ENCODE measurements around the gene CCN6.
"Not testable (repeated sequence)": the region's sequence is repeated elsewhere in the genome, so short reads cannot be mapped to it uniquely, and the experiment has no call there.

Gene CCN6

DNA sequence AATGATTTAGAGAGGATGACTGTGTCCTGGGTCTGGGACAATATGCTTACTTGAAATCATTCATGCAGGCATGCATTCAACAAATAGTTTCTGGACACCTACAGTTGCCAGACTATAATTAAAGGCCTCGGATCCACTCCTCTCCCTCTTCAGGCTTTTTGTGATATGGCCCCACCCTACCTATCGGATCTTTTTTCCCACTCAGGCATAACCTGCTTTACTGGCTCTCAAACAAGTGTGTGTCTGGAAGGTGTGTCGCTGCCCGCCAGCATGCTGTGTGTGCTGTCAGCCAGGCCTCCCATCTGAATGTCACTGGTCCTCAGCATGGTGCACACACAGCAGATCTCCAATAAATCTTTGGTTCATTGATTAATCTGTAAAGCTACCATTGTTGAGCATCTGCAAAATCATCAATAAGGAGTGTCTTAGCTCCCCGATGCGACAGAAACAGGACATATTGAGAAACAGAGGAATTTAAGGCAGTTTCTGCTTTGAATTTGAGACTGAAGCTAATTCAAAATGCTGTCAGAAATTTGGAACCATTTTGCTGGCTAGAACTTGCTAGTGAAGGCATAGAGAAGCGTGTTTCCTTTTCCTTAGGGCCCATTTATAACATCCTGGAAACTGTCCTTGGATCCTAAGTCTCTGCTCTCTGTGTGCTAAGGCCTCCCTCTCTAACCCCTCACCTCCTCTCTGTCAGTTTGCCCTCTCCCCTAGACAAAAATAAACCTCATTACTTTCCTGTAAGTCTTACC lies 23.5 kb upstream of the CCN6 start:
- no peak for DNase-seq

DNA sequence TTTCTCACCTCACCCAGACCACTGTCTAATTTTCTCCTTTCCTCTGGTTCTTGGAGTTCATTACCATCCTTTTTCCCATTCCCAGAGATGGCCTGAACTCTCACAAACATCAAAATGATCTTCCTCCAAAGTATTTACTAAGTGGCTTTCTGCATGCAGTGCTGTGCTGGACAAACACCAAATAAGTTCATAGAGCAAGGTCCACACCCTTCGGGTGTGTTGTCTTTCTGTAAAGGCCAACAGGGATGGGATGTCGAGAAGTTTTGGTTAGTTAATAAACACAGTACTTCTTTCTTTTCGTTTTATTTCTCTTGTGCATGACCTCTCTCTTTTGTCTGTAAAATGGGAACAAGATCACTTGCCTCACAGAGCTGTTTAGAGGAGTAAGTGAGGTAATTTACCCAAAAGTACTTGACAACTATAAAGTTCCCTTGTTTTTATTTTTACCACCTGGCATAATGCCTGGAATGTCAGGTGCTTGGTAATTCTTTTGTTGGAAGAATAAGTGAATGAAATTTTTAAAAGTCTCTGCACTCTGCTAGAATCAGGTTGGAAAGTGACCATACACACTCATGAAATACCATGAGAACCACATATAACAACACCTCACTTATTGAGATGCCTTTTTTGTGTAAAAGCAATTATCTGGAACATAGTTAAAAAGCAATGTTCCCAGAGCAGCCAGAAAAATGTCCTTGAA lies 22.8 kb upstream of the CCN6 start:
- DNase-seq, result no peak

DNA sequence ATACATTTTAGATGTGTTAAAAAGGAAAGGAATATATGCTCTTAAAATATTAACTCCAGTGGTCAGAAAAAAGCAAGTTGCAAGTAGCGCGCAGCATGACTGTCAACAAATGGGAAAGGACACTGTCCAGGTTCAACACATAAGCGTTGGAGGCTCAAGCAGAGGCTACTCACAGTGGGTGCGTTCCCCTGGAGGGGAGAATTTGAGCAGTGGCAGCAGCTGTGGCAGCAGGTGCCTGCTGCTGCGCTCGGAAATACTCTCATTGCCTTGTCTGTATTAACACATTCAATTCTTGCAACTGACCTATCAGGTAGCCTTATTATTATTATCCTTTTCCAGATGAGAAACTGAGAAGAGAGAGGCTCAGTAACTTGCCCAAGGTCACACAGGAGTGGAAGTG lies 21.9 kb upstream of the CCN6 start:
- DNase-seq, result no peak

DNA sequence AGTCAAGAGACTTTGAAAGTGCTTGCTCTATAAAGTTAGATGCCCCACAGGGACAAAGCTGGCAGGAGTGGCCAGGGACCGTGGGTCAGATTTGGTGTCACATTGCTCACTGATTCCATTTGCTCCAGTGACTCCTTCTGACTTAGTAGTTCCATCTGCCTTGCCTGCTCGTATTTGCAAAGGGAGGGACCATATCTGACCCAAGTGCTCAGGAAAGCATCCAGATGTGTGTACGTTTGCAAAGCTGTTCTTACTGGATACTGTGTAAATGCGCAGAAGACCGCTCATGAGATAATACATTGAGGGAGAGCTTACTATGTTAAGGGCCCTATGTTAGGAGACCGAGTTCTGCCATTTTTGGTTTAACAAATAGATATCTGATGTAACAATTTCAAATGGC lies 21.2 kb upstream of the CCN6 start:
- DNase-seq, result no peak

DNA sequence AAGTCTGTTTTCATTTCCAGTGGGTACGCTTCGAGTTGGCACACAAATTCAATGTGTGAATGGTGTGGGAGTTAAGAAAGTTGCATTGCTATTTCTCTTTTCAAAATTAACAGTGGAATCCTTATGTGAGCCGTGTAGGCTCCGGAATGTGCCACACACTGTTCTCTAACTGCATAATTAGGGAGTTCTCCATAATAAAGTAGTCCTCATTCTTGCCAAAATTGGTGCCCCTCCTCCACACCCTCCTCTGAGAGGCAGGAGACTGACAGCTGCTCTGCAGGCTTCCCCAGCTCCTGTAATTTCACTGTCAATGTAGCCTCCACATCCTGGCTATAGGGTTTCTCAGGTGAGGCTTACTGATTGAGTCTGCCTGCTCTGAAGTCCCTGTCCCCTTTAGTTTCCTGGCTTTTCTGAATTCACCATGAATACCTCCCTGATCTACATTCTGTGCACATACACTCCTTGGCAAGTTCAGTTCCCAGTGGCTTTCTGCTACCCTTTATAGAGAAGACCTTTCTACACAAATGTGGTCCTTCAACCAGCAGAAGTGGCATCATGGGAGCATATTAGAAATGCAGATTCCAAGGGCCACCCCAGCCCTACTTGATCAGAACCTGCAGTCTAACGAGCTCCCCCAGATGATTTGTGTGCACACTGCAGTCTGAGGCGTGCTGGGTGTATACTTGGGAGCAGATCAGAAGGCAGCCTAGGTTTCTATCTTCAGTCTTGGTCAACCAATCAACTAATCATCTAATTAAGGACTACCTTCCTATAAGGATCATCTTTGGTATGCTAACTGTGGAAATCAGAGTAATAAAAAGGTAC lies 19.9 kb upstream of the CCN6 start:
- DNase-seq, result no peak

DNA sequence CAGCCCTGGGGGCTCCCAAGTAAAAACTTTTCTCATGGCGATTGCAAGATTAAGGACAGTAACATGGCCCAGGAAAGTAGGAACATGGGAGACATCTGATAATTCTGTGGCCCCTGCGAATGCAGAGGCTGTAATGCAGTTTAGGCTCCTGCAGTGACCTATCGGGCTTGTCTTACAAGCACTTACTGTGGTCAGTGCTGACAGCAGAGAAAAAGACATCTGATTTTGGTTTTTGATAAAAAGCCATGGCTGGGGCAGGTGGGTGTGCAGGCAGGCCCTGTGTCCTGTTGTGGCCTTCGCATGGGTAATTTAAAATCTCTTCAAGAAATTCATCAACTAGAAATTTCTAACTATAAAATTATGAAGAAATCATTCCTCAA lies 19.3 kb upstream of the CCN6 start:
- DNase-seq, result no peak

DNA sequence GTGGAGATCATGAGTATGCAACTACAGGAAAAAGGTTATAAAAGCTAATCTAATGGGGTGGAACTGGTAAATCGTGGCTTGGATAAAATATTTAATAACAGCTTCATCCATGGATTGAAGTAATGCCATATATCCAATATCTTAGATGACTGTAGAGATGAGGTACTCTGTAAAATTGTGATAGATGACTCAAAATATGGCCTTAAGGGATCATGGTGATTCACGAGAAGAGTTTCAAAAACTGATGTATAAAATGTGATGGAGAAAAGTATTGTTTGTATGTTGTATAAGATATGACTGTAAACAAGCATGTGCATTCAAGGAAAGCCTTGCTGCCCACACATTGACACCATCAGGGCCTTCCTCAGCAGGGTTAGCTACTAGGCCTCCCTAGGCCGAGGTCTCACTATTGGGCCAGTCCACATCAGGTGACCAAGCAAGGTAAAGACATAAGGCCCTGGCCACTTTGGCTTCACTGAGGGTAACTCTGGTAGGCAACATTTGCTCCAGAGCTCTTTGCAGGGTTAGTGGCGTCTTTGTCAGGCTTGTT lies 17.7 kb upstream of the CCN6 start:
- DNase-seq, result no peak

DNA sequence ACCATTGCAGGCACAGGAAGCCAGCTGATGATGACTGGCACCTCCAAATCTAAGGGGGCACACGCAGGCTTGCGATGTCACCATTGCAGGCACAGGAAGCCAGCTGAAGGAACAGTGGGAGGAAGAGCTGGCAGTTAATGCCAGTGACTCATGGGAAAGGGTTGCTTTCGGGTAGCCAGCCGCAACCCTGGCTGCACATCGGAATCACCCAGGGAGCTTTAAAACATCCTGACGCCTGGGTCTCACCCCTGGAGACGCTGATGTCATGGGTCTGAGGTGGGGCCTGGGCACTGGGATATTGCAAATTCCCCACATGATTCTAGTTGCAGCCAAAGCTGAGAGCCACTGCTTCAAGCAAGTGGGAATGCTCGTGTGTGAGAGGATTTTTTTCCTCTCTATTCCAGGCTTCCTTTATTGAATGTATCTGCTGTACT lies 16.1 kb upstream of the CCN6 start:
- DNase-seq, result no peak

DNA sequence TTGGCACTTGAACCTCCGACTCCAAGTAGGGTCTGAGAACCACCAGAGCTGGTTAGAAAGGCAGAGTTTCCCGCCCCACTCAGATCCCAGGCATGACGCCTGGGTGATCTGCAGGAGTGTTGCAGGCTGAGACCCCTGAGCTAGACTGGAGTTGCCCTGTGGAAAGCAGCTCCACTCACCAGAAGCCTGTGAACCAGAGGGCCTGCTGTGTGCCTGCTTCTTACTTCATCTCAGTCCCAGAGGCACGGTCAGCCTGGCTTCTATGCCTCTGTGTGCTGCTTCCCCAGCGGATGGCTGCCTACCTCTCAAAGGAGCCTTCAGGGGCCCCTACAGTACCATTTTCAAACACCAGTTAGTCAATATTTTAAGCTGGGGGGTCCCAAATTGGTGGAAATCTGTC lies 15.6 kb upstream of the CCN6 start:
- DNase-seq, result no peak

DNA sequence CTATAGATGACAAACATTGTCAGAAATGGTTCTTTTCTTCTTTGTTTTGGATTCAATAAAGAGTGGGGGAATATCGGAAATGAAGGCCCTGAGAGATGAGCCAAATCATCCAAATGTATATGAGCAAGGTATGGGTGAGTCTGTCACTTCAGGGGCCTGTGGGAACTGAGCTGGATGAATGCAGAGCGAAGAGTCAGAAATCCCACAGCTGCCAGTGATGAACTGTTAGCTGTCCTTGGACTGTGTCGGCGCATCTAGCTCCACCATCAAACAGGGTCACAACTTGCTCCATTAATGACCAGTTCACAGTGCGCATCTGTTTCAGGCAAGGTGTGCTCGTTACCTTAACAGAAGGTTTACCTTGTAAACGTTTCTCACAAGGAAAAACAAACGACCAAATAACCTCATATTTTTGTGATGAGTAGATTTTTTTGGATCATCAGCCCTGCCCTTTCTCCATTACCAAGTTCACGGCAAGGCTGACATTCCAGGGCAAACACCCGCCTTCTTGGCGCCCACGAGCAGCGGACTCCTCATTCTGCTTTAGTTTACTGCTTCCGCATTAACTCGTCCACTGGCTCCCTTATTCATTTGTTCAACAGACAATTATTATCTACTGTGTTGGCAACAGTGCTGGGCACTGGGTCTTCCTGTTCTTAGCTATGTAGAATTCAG lies 15.0 kb upstream of the CCN6 start:
- DNase-seq, result no peak

DNA sequence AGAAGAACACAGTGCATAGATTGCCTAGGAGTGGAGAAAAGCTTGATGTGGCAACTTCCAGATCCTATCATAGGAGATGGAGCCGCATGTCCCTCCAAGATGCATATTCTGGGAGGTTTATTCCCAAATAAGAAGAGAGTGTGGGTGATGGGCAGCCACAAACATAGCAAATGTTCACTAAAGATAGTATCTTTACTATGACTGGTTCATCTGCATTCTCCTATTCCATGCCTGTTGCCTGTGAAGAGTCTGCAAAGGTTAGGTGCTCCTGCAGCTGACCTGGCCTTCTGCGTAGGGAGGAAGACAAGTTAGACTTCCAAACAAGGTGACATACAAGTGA lies 14.5 kb upstream of the CCN6 start:
- DNase-seq, result no peak

DNA sequence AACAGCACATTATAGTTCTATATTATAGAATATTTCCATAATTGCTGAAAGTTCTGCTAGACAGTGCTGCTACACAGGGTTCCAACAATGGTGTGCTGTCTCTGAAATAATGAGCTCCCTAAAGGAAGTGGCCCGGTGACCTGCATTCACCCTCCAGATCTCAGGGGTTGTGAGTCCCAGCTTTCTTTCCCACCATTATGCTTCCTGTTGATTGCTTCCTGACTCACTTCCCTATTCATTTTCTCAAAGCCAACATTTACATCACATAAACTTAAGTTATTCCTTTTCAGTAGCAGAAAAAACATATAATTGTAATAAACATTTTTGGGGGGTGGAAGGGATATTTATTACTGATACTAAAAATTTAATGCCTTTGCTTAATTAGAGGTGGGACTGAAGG lies 12.9 kb upstream of the CCN6 start:
- no peak for DNase-seq

DNA sequence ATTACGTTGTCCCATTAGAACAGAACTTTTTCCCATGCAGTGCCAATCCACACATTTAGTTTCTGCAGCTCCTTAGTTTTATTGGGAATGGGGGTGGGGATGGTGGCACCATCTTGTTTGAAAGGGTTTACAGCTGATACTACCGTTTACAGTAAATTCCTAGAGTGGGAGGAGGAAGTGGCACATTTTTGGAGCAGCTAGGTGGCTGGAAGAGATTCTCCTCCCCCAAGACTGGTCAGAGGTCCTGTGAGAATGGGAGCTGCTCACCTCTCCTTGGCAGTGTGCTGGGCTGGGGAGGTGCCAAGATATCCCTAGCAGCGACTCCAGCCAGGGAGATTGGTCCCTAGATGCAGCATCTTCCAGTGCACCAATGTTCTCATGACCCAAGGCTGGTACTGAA lies 12.4 kb upstream of the CCN6 start:
- DNase-seq, result no peak

DNA sequence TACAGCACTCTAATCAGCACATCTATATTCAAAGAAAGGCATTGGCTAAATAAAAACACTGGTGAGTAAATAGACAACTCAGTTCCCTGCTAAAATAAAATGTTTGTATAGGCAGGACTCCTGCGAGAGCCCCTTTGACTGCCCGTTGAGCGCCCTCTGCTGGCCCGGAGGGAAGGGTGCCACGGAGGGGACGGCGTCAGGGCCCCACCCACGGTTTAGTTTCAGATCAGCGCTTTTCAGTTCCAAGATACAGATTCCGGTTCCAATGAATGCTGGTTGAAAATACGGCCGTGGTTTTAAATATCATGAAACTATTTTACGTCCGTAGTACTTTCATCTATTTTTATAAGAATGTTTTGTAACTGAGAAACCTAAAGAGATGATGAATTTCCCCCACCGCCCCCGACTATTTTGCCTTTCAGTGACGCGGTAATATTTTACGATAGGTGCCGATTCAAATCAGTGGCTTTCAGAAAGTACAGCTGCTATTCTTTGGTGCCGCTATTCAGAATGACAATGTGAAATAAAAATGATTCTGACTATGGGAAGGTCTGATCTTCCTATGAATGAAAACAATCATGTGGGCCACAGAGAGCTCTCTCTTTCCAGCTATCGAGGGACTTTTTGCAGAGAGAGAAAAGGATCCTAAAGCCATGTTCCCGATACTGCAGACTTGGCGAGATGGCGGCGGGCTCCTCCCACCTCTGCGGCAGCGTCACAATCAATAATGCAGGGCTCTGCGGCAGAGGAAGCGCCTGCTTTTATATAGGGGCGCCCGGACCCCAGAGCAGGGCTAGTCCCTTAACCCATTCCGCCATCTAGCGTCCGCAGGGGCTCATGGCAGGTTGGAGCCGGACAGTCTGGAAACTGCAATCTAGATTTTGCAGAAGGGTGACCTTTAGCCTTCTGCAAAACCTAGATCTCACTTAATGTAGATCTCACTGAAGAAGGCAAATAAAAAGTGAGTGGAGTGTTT lies 10.6 kb upstream of the CCN6 start:
- peak; percentile 88 for DNase-seq

DNA sequence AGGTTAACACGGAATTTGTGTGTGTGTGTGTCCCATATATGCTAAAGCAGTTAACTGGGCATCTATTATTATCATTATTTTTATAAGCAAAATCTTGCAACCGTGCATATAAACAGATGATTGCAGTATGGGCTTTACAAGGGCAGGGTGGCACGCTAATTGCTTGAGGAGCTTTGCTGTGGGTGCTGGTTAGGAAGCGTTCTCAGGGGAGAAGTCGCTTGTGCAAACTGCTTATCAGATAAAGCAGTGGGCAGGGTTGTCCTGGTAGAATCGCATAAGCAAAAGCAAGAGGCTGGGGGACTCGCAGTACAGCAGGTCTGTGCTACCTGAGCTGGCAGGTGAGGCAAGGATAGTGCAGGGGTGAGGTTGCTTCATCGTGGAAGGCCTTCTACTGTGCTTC lies 9.7 kb upstream of the CCN6 start:
- DNase-seq, result no peak

DNA sequence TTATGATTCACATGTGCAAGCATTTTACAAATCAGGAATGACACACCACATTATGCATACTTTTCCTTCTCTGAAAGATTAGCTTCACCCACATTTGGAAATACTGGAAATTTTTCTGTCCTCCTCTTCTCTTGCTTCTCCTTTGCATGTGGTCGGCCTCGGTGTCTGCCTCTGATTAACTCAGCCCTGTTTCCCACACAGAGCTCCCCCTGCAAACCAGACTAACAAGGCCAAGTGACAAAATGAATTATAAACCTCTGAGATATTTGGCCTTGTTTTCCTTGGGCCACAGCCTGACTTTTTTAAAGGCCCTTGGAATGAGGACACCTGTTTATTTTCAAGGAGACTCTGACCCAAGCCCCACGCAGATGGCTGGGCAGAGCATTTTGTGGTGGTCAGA lies 9.0 kb upstream of the CCN6 start:
- no peak for DNase-seq

DNA sequence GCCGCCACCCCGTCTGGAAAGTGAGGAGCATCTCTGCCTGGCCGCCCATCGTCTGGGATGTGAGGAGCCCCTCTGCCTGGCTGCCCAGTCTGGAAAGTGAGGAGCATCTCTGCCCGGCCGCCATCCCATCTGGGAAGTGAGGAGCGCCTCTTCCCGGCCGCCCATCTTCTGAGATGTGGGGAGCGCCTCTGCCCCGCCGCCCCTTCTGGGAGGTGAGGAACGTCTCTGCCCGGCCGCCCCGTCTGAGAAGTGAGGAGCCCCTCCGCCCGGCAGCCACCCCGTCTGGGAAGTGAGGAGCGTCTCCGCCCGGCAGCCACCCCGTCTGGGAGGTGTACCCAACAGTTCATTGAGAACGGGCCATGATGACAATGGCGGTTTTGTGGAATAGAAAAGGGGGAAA lies 6.4 kb upstream of the CCN6 start:
- DNase-seq, result not testable (repeated sequence)

DNA sequence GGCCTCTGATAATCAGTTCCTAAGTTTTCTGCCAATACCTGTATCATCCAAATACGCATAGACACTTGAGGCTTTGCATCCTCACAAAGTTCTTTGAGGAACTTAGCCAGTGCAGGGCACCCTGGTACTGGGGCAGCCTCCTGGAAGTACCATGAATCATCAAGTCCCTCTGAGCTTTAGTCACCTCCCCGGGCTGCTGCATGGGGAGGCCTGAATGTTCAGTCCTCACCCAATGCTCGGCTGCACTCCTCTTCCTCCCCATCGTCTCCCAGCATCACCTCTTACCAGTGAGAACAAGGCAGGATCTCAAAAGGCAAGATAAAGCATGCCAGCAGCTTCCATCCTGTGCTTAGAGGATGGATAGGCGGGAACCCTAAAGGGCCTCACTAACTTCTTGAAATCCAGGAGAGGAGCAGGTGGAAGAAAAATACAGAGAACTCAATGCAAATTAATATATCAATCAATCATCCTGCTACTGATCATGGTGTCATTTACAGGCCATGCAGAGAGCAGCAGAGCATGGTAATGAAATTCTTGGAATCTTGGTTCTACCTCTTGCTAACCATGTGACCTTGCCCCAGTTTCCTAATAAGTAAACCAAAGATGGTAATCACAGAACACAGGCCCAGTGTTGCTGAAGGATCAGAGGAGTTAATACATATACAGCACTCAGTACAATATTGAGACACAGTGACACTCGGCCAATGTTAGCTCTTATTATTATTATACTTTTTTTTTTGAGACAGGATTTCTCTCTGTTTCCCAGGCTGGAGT lies 4.7 kb upstream of the CCN6 start:
- DNase-seq, result no peak

DNA sequence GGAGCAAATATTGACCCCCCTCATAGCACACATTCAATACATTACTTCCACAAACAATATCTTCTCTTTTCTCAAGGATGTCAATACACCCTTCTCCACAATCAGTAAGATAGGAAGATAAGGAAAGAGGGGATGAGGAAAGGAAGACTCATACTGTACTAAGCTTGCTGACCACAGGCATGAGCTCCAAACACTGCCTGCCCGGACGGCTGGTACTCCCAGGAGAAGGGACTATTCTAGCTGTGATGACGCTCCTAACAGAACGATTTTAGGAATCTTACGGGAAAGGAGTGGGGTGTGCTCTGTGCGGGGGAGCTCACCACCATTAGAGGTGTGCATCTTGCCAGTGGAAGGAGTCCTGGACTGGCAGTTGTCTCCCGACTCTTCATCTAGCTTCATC lies 3.9 kb upstream of the CCN6 start:
- DNase-seq, result no peak

DNA sequence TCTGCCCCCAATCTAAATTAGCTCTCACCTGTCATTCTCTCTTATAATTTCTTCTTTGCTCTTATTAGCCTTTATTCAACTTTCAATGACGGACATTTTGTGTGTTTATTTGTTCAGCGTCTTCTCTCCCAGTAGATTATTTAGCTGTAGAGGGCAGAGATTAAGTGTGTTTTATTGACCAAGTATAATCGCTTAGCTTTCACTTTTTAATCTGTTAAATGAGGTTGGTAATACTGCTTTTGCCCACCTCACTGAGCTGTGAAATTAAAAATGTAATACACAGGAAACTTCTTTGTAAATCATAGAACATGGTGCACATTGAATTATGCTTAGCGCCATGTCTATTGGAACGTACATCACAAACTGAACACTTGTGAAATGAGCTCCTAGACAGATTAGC lies 3.5 kb upstream of the CCN6 start:
- no peak for DNase-seq

DNA sequence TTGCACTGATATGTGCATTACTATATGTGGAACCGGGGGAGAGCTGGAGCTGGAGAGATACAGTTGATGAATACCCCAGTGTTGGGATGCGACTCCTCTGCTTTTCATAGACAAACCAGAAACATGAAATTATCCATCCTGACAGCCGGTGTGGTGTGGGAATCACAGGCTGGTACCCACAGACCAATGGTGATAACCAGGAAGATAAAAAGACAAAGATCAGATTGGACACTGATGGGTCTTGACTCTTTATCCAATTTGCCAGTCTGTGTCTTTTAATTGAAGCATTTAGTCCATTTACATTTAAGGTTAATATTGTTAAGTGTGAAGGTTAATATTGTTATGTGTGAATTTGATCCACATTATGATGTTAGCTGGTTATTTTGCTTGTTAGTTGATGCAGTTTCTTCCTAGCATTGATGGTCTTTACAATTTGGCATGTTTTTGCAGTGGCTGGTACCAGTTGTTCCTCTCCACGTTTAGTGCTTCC lies 2.6 kb upstream of the CCN6 start:
- not testable (repeated sequence) for DNase-seq
